Mammary epithelial cell (primary cell): ENCODE results near the gene KLF15.

Source experiments
- CTCF ChIP-seq, 2 donors: IDR thresholded peaks in 1 of 2; conservative IDR thresholded peaks in 1 of 2; 2 replicates each; pipeline ENCODE4 v1.5.1; 2011 to 2012; ENCODE audit warnings: inconsistent platforms in 2 of 2, low read length in 2 of 2, mild to moderate bottlenecking in 2 of 2, control low read depth in 1 of 2, low read depth in 1 of 2; ENCODE audit not compliant: insufficient read depth in 1 of 2; ENCODE audit errors: extremely low read depth in 1 of 2
- EZH2 ChIP-seq: IDR thresholded peaks from 2 replicates; pipeline ENCODE4 v1.6.1; 2012; ENCODE audit warnings: low read length, inconsistent platforms, borderline replicate concordance

- no peak for TF ChIP-seq CTCF (conservative IDR thresholded peaks at IDR 0.05 in 1 of 2, IDR thresholded peaks at IDR 0.05 in 1 of 2; ENCODE audit: extremely low read depth in 1 of 2, insufficient read depth in 1 of 2, low read depth in 1 of 2, low read length in 2 of 2)
- no peak for TF ChIP-seq EZH2
These were observed 53.9 kb downstream of the KLF15 start for GRCh38 chr3:126303272-126303671.
